Esophagus squamous epithelium (tissue), 4 donors: Measurements from ENCODE around the gene GRIP2.

ENCODE experiments used
- POLR2A ChIP-seq, 4 donors: fragments of 450-650 bp; IDR thresholded peaks; one replicate each; pipeline ENCODE4 v1.6.1; 2017; ENCODE audit warnings: antibody characterized with exemption in 4 of 4, mild to moderate bottlenecking in 4 of 4, moderate library complexity in 3 of 4
- TF ChIP-seq, protein P1 (sequence below), 6 experiments: fragments of 450-650 bp in 4 of 6; fragments of 200-600 bp in 2 of 6; sonication (generic) in 2 of 6; IDR thresholded peaks; one replicate each; pipeline ENCODE4 v1.5.1; 2016 to 2019; ENCODE audit warnings: antibody characterized with exemption in 6 of 6, mild to moderate bottlenecking in 4 of 6, moderate library complexity in 4 of 6

DNA sequence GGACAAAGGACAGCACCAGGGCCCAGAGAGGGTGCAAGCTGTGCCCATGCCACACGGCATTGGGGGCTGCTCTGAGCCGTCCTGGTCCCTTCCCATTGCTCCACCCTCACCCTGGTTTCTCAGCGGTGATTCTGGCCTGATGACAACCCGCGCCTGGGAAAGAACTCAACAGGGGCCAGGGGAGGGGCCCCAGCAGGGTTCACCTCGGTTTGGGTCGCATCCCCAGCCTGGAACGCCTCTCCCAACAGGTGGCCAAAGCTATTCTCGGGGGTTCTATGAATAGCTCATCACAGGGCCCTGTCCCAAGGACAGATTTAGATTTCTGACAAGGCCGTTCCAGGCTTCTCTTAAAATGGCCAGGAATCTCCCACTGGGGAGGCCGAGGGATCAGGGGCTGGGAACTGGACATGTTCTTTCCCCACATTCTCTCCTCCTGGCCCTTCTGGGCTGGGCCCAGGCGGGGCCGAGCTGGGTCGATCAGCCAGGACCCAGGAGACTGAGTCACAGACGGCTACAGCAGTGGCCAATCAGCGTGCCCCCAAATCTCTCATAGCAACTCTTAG is 17.9 kb downstream of the GRIP2 start:
- TF ChIP-seq, protein P1, sequence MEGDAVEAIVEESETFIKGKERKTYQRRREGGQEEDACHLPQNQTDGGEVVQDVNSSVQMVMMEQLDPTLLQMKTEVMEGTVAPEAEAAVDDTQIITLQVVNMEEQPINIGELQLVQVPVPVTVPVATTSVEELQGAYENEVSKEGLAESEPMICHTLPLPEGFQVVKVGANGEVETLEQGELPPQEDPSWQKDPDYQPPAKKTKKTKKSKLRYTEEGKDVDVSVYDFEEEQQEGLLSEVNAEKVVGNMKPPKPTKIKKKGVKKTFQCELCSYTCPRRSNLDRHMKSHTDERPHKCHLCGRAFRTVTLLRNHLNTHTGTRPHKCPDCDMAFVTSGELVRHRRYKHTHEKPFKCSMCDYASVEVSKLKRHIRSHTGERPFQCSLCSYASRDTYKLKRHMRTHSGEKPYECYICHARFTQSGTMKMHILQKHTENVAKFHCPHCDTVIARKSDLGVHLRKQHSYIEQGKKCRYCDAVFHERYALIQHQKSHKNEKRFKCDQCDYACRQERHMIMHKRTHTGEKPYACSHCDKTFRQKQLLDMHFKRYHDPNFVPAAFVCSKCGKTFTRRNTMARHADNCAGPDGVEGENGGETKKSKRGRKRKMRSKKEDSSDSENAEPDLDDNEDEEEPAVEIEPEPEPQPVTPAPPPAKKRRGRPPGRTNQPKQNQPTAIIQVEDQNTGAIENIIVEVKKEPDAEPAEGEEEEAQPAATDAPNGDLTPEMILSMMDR (IDR thresholded peaks at IDR 0.05): no peak
- TF ChIP-seq POLR2A (IDR thresholded peaks at IDR 0.05): no peak
